Testis (tissue), 3 donors: ENCODE measurements around the gene HDAC1. TPM values are rescaled to one million over a fixed set of nuclear protein-coding genes. Genes with fewer than 3 reads are reported as not detected.

Source experiments
- DNase-seq: peaks from one replicate; pipeline ENCODE4 v3.0.0-alpha.2; 2019
- H3K27ac ChIP-seq, 2 donors: fragments of 200-600 bp; sonication (generic); one replicate each; pipeline ENCODE4 v1.5.1; 2019
- H3K27me3 ChIP-seq: fragments of 200-600 bp; sonication (generic); one replicate; pipeline ENCODE4 v1.5.1; 2019
- H3K36me3 ChIP-seq: fragments of 200-600 bp; sonication (generic); one replicate; pipeline ENCODE4 v1.5.1; 2017; ENCODE audit warnings: low read depth; ENCODE audit errors: missing control alignments
- H3K4me1 ChIP-seq: fragments of 200-600 bp; sonication (generic); one replicate; pipeline ENCODE4 v1.5.1; 2019
- H3K4me3 ChIP-seq, 2 donors: fragments of 200-600 bp; sonication (generic); one replicate each; pipeline ENCODE4 v1.5.1; 2017 to 2019
- H3K9me3 ChIP-seq: fragments of 200-600 bp; sonication (generic); one replicate; pipeline ENCODE4 v1.5.1; 2017
- CTCF ChIP-seq, 3 experiments: fragments of 450-650 bp in 2 of 3; fragments of 200-600 bp in 1 of 3; sonication (generic) in 1 of 3; IDR thresholded peaks; one replicate each; pipeline ENCODE4 v1.5.1; 2016 to 2019; ENCODE audit warnings: antibody characterized with exemption in 3 of 3, mild to moderate bottlenecking in 2 of 3, moderate library complexity in 1 of 3
- POLR2A ChIP-seq: fragments of 450-650 bp; IDR thresholded peaks from one replicate; pipeline ENCODE4 v1.6.1; 2017; ENCODE audit warnings: antibody characterized with exemption, mild to moderate bottlenecking, moderate library complexity
- WGBS, 2 donors: methylation state at CpG; one replicate each; pipeline ENCODE4 v1.1.5; 2018; 5-methylcytosine and 5-hydroxymethylcytosine counted together
- intact Hi-C: fragments of 100-400 bp; cut with DNase I; formaldehyde crosslinking; loops from one replicate; pipeline ENCODE4 v1.15.1; 2023; ENCODE audit warnings: low total_unique reads
- polyA plus RNA-seq: library from polyadenylated mRNA; stranded (reverse); fragments of 350-450 nt; fragmentation: Illumina TruSeq; extraction: RNeasy Lipid Tissue Mini Kit (QIAGEN cat#74804); gene quantifications from one replicate; pipeline ENCODE4 v1.2.3, GENCODE V29; 2014; ENCODE audit warnings: low read depth, low replicate concordance; ENCODE audit not compliant: insufficient read depth
- total RNA-seq, 2 donors: library from RNA; depleted of rRNA; stranded (reverse); fragments of >200 nt; gene quantifications; one replicate each; pipeline ENCODE4 v1.2.3, GENCODE V29; 2016

The HDAC1 gene
- total and polyA plus RNA-seq, 3 donors from 2014 or later, result 83.1 to 99.2 (median 91.6) TPM

- intact Hi-C loops, result loop anchor here (10.0 kb wide), 1 partner anchor 93 kb away; the partner anchor contains the start of gene FAM167B
- H3K4me1 ChIP-seq, result peaks cover 52% of the 10 kb centered on the region
- H3K36me3 ChIP-seq, result no peaks in the 10 kb centered on the region
- TF ChIP-seq POLR2A (no peak), CTCF (IDR thresholded peaks at IDR 0.05) (no peak)
- no peak overlapping the region for H3K27ac ChIP-seq
- peak; percentile 74 for DNase-seq
- H3K9me3 ChIP-seq, result no peaks in the 10 kb centered on the region
- 55 to 74% methylated on average over 14 to 16 of the region's 16 CpGs for WGBS, 2 donors
- no peak overlapping the region for H3K4me3 ChIP-seq
- H3K27me3 ChIP-seq, result no peaks in the 10 kb centered on the region
Measured at GRCh38 chr1:32337855-32338636, 46.2 kb downstream of the HDAC1 start.

DNA sequence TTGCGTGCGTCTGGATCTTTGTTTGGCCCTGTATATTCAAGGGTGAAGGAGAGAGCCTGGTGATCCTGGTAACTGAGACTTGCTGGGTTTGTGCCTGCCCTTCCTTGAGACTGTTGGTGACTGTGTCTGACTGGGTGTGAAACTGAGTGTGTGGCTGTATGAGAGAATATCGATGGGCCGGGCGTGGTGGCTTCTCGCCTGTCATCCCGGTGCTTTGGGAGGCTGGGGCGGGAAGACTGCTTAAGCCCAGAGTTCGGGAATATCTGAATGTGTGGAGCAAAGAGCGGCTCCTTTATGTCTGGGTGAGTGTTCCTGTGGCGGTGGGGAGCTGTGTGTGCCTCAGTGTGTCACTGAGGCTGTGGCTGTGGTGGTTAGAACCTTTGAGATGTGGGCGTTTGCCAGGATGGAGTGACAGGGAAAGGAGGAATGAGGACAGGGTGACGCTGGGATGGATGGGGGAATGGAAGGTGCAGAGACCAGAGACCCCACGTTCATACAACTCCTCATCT is 46.8 kb downstream of the HDAC1 start:
- no peaks in the 10 kb centered on the region for H3K36me3 ChIP-seq
- no peak for DNase-seq
- intact Hi-C loops, result loop anchor here (10.0 kb wide), 1 partner anchor 94 kb away; the partner anchor contains the start of gene FAM167B
- peaks cover 46% of the 10 kb centered on the region for H3K4me1 ChIP-seq
- 68 to 88% methylated on average over 11 to 14 of the region's 14 CpGs for WGBS, 2 donors
- H3K27me3 ChIP-seq, result no peaks in the 10 kb centered on the region
- no peak overlapping the region for H3K27ac ChIP-seq
- H3K9me3 ChIP-seq, result no peaks in the 10 kb centered on the region
- no peak overlapping the region for H3K4me3 ChIP-seq
- TF ChIP-seq POLR2A (no peak), CTCF (IDR thresholded peaks at IDR 0.05) (no peak)

GRCh38 chr1:32339363-32339978 is 47.6 kb downstream of the HDAC1 start:
- Histone ChIP-seq H3K36me3 (no peaks in the 10 kb centered on the region), H3K27me3 (no peaks in the 10 kb centered on the region), H3K4me1 (peaks cover 38% of the 10 kb centered on the region), H3K27ac (peak overlapping the region in 1 of 2 donors; percentile 7), H3K9me3 (no peaks in the 10 kb centered on the region), H3K4me3 (no peak overlapping the region)
- no peak for TF ChIP-seq POLR2A
- no peak for DNase-seq
- WGBS, 2 donors, result 82 to 87% methylated on average over 5 of the region's 5 CpGs
- intact Hi-C loops, result loop anchor here (10.0 kb wide), 1 partner anchor 95 kb away; the partner anchor contains the start of gene FAM167B

DNA sequence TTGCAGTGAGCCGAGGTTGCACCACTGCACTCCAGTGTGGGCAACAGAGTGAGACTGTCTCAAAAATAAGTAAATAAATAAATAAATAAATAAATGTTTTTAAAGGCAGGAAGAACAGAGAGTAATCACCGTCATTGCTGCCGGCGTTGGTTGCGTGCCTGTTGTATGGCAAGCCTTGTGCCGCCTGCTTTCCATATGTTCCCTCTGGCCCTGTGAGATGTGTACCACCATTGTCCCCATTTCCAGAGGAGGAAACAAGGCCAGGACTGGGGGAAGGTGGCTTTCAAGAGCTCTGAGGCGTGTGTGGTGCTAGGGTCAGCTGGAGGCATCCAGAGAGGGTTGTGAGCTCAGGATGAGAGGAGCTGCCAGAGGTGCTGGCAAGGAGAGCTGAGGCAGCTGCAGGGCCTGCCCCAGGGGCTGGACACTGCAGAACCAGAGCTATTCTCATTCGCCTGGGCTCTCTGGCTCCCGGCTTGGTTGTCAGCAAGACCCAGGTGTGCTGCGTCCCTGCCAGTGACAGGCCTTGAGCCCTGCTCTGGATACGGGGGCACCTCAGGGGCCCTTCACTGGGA is 49.4 kb downstream of the HDAC1 start:
- H3K9me3 ChIP-seq, result no peaks in the 10 kb centered on the region
- no peak for TF ChIP-seq POLR2A
- no peak for TF ChIP-seq CTCF (IDR thresholded peaks at IDR 0.05)
- no peak for DNase-seq
- H3K27ac ChIP-seq, result peak overlapping the region in 1 of 2 donors; percentile 2
- H3K4me3 ChIP-seq, result no peak overlapping the region
- H3K27me3 ChIP-seq, result no peaks in the 10 kb centered on the region
- intact Hi-C loops, result no loop called here
- no peaks in the 10 kb centered on the region for H3K36me3 ChIP-seq
- peaks cover 50% of the 10 kb centered on the region for H3K4me1 ChIP-seq
- WGBS, 2 donors, result 79 to 81% methylated on average over 11 of the region's 11 CpGs

DNA sequence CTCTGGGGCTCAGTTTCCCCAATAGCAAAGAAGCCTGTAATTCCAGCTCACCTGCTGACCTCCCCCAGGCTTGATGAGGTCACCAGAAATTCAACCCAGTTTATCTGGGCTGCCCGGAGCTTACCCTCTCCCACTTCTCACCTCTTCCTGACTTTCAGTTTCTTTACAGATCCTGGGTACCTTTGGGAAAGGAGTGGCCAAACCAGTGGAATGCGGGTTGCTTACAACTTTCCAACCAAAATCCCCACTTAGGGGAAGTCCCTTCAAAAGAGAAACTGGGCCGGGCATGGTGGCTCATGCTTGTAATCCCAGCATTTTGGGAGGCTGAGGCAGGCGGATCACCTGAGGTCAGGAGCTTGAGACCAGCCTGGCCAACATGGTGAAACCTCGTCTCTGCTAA is 50.1 kb downstream of the HDAC1 start:
- intact Hi-C loops, result no loop called here
- Histone ChIP-seq H3K4me1 (peaks cover 49% of the 10 kb centered on the region), H3K27ac (peak overlapping the region; percentile 2 to 59), H3K27me3 (no peaks in the 10 kb centered on the region), H3K36me3 (no peaks in the 10 kb centered on the region), H3K9me3 (no peaks in the 10 kb centered on the region), H3K4me3 (no peak overlapping the region)
- TF ChIP-seq POLR2A (no peak), CTCF (IDR thresholded peaks at IDR 0.05) (no peak)
- 80 to 81% methylated on average over 5 of the region's 5 CpGs for WGBS, 2 donors
- no peak for DNase-seq
